SK-N-SH (cell line): ENCODE results near the gene TAF1A. TPM values are rescaled to one million over a fixed set of nuclear protein-coding genes. Genes with fewer than 3 reads are reported as not detected.

Experiments used
- CTCF ChIA-PET: fragments of 300-600, 350-600 bp; formaldehyde crosslinking; extraction: SDS; loops from one replicate; lab custom pipeline; 2021; lab: Yijun Ruan, JAX
- POLR2A ChIA-PET: fragments of 350-600 bp; sonication (Branson Sonifier 250); formaldehyde crosslinking; extraction: SDS; loops from one replicate; lab custom pipeline; 2020; ENCODE audit warnings: antibody characterized with exemption, inconsistent platforms; lab: Yijun Ruan, JAX
- DNase-seq: peaks from one replicate; pipeline ENCODE4 v3.0.0; 2012
- H2AFZ ChIP-seq: fragments of 200-600 bp; sonication (generic); 2 replicates; pipeline ENCODE4 v1.8.1; 2016; ENCODE audit warnings: antibody characterized with exemption, mild to moderate bottlenecking, low read depth
- H3F3A ChIP-seq: fragments of 200-600 bp; sonication (generic); replicated peaks from 2 replicates; pipeline ENCODE3; 2016; ENCODE audit warnings: antibody characterized with exemption, mild to moderate bottlenecking; ENCODE audit not compliant: insufficient read depth
- H3K27ac ChIP-seq, 2 experiments: fragments of 200-500 bp in 1 of 2; fragments of 200-600 bp in 1 of 2; sonication (Bioruptor generic) in 1 of 2; sonication (generic), shearing (Covaris generic) in 1 of 2; 2 replicates each; pipeline versions ENCODE4 v1.5.1 to v1.6.1; 2014 to 2016; ENCODE audit warnings: low read depth in 2 of 2, inconsistent platforms in 1 of 2, low read length in 1 of 2, mild to moderate bottlenecking in 1 of 2, mixed read lengths in 1 of 2
- H3K27me3 ChIP-seq: fragments of 200-600 bp; sonication (generic), shearing (Covaris generic); 2 replicates; pipeline ENCODE4 v1.6.1; 2016; ENCODE audit warnings: mixed run types; ENCODE audit not compliant: insufficient read depth
- H3K36me3 ChIP-seq, 2 experiments: fragments of 200-500 bp in 1 of 2; fragments of 200-600 bp in 1 of 2; sonication (Bioruptor generic) in 1 of 2; sonication (generic) in 1 of 2; replicated peaks in 1 of 2; 2 replicates each; pipeline versions ENCODE3 to v1.5.1; 2014 to 2016; ENCODE audit warnings: low read length in 1 of 2, mild to moderate bottlenecking in 1 of 2; ENCODE audit not compliant: insufficient read depth in 2 of 2, control insufficient read depth in 1 of 2
- H3K4me1 ChIP-seq, 2 experiments: fragments of 200-500 bp in 1 of 2; fragments of 200-600 bp in 1 of 2; sonication (Bioruptor generic) in 1 of 2; sonication (generic), shearing (Covaris generic) in 1 of 2; 2 replicates each; pipeline versions ENCODE4 v1.5.1 to v1.6.1; 2014 to 2016; ENCODE audit warnings: low read depth in 1 of 2, low read length in 1 of 2, mixed run types in 1 of 2; ENCODE audit not compliant: insufficient read depth in 2 of 2, control insufficient read depth in 1 of 2
- H3K4me2 ChIP-seq: fragments of 200-600 bp; sonication (generic), shearing (Covaris generic); 2 replicates; pipeline ENCODE4 v1.6.1; 2017; ENCODE audit warnings: mixed run types
- H3K4me3 ChIP-seq, 2 experiments: fragments of 200-500 bp in 1 of 2; fragments of 200-600 bp in 1 of 2; sonication (Bioruptor generic) in 1 of 2; sonication (generic), shearing (Covaris generic) in 1 of 2; 2 replicates each; pipeline versions ENCODE4 v1.5.1 to v1.8.1; 2014 to 2016; ENCODE audit warnings: low read depth in 2 of 2, inconsistent platforms in 1 of 2, low read length in 1 of 2, mild to moderate bottlenecking in 1 of 2, mixed read lengths in 1 of 2, moderate library complexity in 1 of 2
- H3K79me2 ChIP-seq: fragments of 200-600 bp; sonication (generic); 2 replicates; pipeline ENCODE4 v1.8.1; 2017; ENCODE audit warnings: mild to moderate bottlenecking; ENCODE audit not compliant: insufficient read depth
- H3K9ac ChIP-seq: fragments of 200-600 bp; sonication (generic); 2 replicates; pipeline ENCODE4 v1.6.1; 2017; ENCODE audit warnings: mixed run types
- H3K9me2 ChIP-seq: fragments of 200-600 bp; sonication (generic); 2 replicates; pipeline ENCODE4 v1.6.1; 2017; ENCODE audit warnings: mixed run types
- H3K9me3 ChIP-seq: fragments of 200-600 bp; sonication (generic); 2 replicates; pipeline ENCODE4 v1.6.1; 2017; ENCODE audit warnings: mixed run types, mild to moderate bottlenecking, moderate library complexity
- H4K20me1 ChIP-seq: fragments of 200-600 bp; sonication (generic); 2 replicates; pipeline ENCODE4 v1.6.1; 2017; ENCODE audit warnings: mild to moderate bottlenecking, mixed run types; ENCODE audit not compliant: insufficient read depth
- CHD2 ChIP-seq: fragments of 150-350 bp; IDR thresholded peaks from 2 replicates; pipeline ENCODE4 v1.6.1; 2018; ENCODE audit warnings: low read length; ENCODE audit not compliant: partially characterized antibody
- ELF1 ChIP-seq: IDR thresholded peaks from 2 replicates; pipeline ENCODE4 v1.4.0; 2012
- EP300 ChIP-seq, 2 experiments: IDR thresholded peaks; 2 replicates each; pipeline versions ENCODE4 v1.4.0 to v1.6.1; 2012; ENCODE audit warnings: borderline replicate concordance in 1 of 2, low read depth in 1 of 2, low read length in 1 of 2
- FOXJ3 ChIP-seq: sonication (generic); formaldehyde crosslinking; IDR thresholded peaks from 2 replicates; pipeline ENCODE4 v1.5.1; 2020; ENCODE audit warnings: mild to moderate bottlenecking, missing genetic modification reagents
- FOXM1 ChIP-seq: IDR thresholded peaks from 2 replicates; pipeline ENCODE4 v1.4.0; 2012; ENCODE audit warnings: low read depth, mild to moderate bottlenecking
- GABPA ChIP-seq: IDR thresholded peaks from 2 replicates; pipeline ENCODE4 v1.4.0; 2012; ENCODE audit warnings: low read depth, mild to moderate bottlenecking
- MEF2A ChIP-seq: IDR thresholded peaks from 2 replicates; pipeline ENCODE4 v1.4.0; 2012; ENCODE audit warnings: low read depth, borderline replicate concordance
- MXI1 ChIP-seq: IDR thresholded peaks from 2 replicates; pipeline ENCODE4 v1.6.1; 2012; ENCODE audit warnings: mild to moderate bottlenecking, low read depth, low read length, improper control_type of control experiment
- NFIC ChIP-seq: IDR thresholded peaks from 2 replicates; pipeline ENCODE4 v1.4.0; 2012; ENCODE audit warnings: borderline replicate concordance
- NRF1 ChIP-seq: IDR thresholded peaks from 2 replicates; pipeline ENCODE4 v1.6.1; 2012; ENCODE audit warnings: low read depth, mild to moderate bottlenecking, low read length
- POLR2AphosphoS5 ChIP-seq: IDR thresholded peaks from 2 replicates; pipeline ENCODE4 v1.6.1; 2012; ENCODE audit warnings: low read depth, low read length
- RCOR1 ChIP-seq: fragments of 150-350 bp; IDR thresholded peaks from 2 replicates; pipeline ENCODE4 v1.6.1; 2017; ENCODE audit warnings: antibody characterized with exemption, low read length
- RXRA ChIP-seq: IDR thresholded peaks from 2 replicates; pipeline ENCODE4 v1.4.0; 2012; ENCODE audit warnings: low read depth, mild to moderate bottlenecking, borderline replicate concordance
- TEAD4 ChIP-seq: IDR thresholded peaks from 2 replicates; pipeline ENCODE4 v1.4.0; 2012; ENCODE audit warnings: mild to moderate bottlenecking, borderline replicate concordance; ENCODE audit not compliant: insufficient read depth
- YY1 ChIP-seq: IDR thresholded peaks from 2 replicates; pipeline ENCODE4 v1.4.0; 2012; ENCODE audit warnings: low read depth, mild to moderate bottlenecking
- WGBS: methylation state at CpG from one replicate; pipeline ENCODE4 v1.1.6; 2017; ENCODE audit warnings: low lambda C conversion rate; 5-methylcytosine and 5-hydroxymethylcytosine counted together
- polyA plus RNA-seq, 3 experiments: library from polyadenylated mRNA; depleted of rRNA; stranded (reverse); fragments of >200 nt; gene quantifications; 2 replicates each; pipeline ENCODE4 v1.2.3, GENCODE V29; 2012
- TF ChIP-seq, protein P1 (sequence below): fragments of 200-600 bp; sonication (generic); IDR thresholded peaks from 2 replicates; pipeline ENCODE4 v1.6.1; 2017; ENCODE audit warnings: antibody characterized with exemption, mild to moderate bottlenecking, moderate library complexity
- TF ChIP-seq, protein P2 (sequence below): IDR thresholded peaks from 2 replicates; pipeline ENCODE4 v1.4.0; 2012; ENCODE audit warnings: low read depth, borderline replicate concordance
- TF ChIP-seq, protein P3 (sequence below): IDR thresholded peaks from 2 replicates; pipeline ENCODE4 v1.4.0; 2012; ENCODE audit warnings: low read depth, borderline replicate concordance
- TF ChIP-seq, protein P4 (sequence below): IDR thresholded peaks from 2 replicates; pipeline ENCODE4 v1.4.0; 2012; ENCODE audit warnings: low read depth

The TAF1A gene
- polyA plus RNA-seq, 1 of the 3 experiments (the other 2 are of a cell fraction) = 4.6 TPM

DNA sequence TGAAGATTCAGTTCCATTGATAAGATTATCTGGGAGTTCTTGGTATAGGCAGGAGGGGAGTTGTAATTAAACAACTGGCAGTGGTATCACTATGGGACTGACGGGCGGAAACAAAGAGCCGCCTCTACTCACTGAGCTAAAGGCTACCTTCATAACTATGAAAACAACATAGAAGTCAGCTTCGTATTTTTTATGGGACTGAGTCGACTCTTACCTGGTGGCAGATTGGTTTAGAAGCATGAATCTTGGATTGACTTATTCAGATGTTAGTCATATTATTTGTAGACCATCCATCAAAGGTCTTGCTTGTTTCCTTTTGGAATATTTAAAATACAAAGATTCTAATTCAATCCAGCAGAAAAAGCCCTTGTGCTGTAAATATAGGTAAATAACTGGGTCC lies 35.6 kb downstream of the TAF1A start:
- peaks cover 11% of the 10 kb centered on the region for H3F3A ChIP-seq
- H2AFZ ChIP-seq = no peak overlapping the region
- ChIA-PET CTCF (no interaction called here), POLR2A (no interaction called here)
- no peaks in the 10 kb centered on the region for H4K20me1 ChIP-seq
- no peaks in the 10 kb centered on the region for H3K9me2 ChIP-seq
- H3K9me3 ChIP-seq = no peaks in the 10 kb centered on the region
- no peak for DNase-seq
- H3K36me3 ChIP-seq = peaks cover 29 to 30% of the 10 kb centered on the region in 2 experiments
- H3K27ac ChIP-seq = no peak overlapping the region
- H3K9ac ChIP-seq = no peak overlapping the region
- no peak for TF ChIP-seq FOXJ3
- no peak for TF ChIP-seq YY1
- no peak for TF ChIP-seq MEF2A
- no peak for TF ChIP-seq CHD2
- TF ChIP-seq, protein P1, sequence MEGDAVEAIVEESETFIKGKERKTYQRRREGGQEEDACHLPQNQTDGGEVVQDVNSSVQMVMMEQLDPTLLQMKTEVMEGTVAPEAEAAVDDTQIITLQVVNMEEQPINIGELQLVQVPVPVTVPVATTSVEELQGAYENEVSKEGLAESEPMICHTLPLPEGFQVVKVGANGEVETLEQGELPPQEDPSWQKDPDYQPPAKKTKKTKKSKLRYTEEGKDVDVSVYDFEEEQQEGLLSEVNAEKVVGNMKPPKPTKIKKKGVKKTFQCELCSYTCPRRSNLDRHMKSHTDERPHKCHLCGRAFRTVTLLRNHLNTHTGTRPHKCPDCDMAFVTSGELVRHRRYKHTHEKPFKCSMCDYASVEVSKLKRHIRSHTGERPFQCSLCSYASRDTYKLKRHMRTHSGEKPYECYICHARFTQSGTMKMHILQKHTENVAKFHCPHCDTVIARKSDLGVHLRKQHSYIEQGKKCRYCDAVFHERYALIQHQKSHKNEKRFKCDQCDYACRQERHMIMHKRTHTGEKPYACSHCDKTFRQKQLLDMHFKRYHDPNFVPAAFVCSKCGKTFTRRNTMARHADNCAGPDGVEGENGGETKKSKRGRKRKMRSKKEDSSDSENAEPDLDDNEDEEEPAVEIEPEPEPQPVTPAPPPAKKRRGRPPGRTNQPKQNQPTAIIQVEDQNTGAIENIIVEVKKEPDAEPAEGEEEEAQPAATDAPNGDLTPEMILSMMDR = no peak
- TF ChIP-seq, protein P2, sequence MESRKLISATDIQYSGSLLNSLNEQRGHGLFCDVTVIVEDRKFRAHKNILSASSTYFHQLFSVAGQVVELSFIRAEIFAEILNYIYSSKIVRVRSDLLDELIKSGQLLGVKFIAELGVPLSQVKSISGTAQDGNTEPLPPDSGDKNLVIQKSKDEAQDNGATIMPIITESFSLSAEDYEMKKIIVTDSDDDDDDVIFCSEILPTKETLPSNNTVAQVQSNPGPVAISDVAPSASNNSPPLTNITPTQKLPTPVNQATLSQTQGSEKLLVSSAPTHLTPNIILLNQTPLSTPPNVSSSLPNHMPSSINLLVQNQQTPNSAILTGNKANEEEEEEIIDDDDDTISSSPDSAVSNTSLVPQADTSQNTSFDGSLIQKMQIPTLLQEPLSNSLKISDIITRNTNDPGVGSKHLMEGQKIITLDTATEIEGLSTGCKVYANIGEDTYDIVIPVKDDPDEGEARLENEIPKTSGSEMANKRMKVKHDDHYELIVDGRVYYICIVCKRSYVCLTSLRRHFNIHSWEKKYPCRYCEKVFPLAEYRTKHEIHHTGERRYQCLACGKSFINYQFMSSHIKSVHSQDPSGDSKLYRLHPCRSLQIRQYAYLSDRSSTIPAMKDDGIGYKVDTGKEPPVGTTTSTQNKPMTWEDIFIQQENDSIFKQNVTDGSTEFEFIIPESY = no peak
- TF ChIP-seq, protein P3, sequence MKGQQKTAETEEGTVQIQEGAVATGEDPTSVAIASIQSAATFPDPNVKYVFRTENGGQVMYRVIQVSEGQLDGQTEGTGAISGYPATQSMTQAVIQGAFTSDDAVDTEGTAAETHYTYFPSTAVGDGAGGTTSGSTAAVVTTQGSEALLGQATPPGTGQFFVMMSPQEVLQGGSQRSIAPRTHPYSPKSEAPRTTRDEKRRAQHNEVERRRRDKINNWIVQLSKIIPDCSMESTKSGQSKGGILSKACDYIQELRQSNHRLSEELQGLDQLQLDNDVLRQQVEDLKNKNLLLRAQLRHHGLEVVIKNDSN = no peak
- TF ChIP-seq ELF1 = no peak
- no peak for TF ChIP-seq MXI1
- no peak for TF ChIP-seq NRF1
- TF ChIP-seq POLR2AphosphoS5 = no peak
- TF ChIP-seq, protein P4, sequence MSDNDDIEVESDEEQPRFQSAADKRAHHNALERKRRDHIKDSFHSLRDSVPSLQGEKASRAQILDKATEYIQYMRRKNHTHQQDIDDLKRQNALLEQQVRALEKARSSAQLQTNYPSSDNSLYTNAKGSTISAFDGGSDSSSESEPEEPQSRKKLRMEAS = no peak
- no peak for TF ChIP-seq RXRA
- TF ChIP-seq TEAD4 = no peak
- TF ChIP-seq FOXM1 = no peak
- TF ChIP-seq RCOR1 = no peak
- no peak for TF ChIP-seq EP300 (IDR thresholded peaks at IDR 0.05; ENCODE audit: borderline replicate concordance in 1 of 2, low read depth in 1 of 2, low read length in 1 of 2)
- no peak for TF ChIP-seq GABPA
- TF ChIP-seq NFIC = no peak
- H3K4me1 ChIP-seq = no peaks in the 10 kb centered on the region
- H3K27me3 ChIP-seq = no peaks in the 10 kb centered on the region
- H3K79me2 ChIP-seq = no peaks in the 10 kb centered on the region
- no peak overlapping the region for H3K4me3 ChIP-seq
- 100% methylated on average over 5 of the region's 5 CpGs for WGBS
- H3K4me2 ChIP-seq = no peak overlapping the region
